H1 (cell line): ENCODE data around the gene MISFA. TPM values are rescaled to one million over a fixed set of nuclear protein-coding genes. Genes with fewer than 3 reads are reported as not detected.

Experiments
- ATF2 ChIP-seq: IDR thresholded peaks from 2 replicates; pipeline ENCODE4 v1.6.1; 2012; ENCODE audit warnings: low read length, inconsistent platforms
- ATF3 ChIP-seq: IDR thresholded peaks from 2 replicates; pipeline ENCODE4 v1.6.1; 2011; ENCODE audit warnings: low read depth, mild to moderate bottlenecking, low read length; ENCODE audit not compliant: insufficient read depth
- CHD7 ChIP-seq: fragments of 300-600 bp; sonication (generic); IDR thresholded peaks from 2 replicates; pipeline ENCODE4 v1.7.1; 2012; ENCODE audit warnings: low read length, moderate library complexity, mild to moderate bottlenecking, inconsistent platforms; ENCODE audit not compliant: insufficient replicate concordance
- EP300 ChIP-seq, 2 experiments: IDR thresholded peaks; 1 replicate in 1 of 2; 2 replicates in 1 of 2; pipeline ENCODE4 v1.6.1; 2011 to 2012; ENCODE audit warnings: low read depth in 2 of 2, low read length in 2 of 2, mild to moderate bottlenecking in 2 of 2, borderline replicate concordance in 1 of 2, inconsistent platforms in 1 of 2, moderate library complexity in 1 of 2
- NRF1 ChIP-seq: IDR thresholded peaks from 2 replicates; pipeline ENCODE4 v1.6.1; 2011; ENCODE audit warnings: mild to moderate bottlenecking, low read depth, low read length, improper control_type of control experiment
- TCF12 ChIP-seq: IDR thresholded peaks from 2 replicates; pipeline ENCODE4 v1.6.1; 2011; ENCODE audit warnings: low read depth, mild to moderate bottlenecking, low read length
- polyA plus RNA-seq, 7 experiments: library from polyadenylated mRNA; depleted of rRNA in 3 of 7; stranded (reverse) in 5 of 7; unstranded in 2 of 7; fragments of >200 nt in 5 of 7; fragments of 200-250 nt in 2 of 7; gene quantifications; 1 replicate in 5 of 7; 2 replicates in 1 of 7; 4 replicates in 1 of 7; pipeline versions ENCODE4 v1.2.1 to v1.2.3, GENCODE V29; 2011 to 2013; ENCODE audit warnings: missing spikeins in 2 of 7, mixed read lengths in 2 of 7
- total RNA-seq: library from RNA; stranded (reverse); fragmentation: NEBNext Ultra II Directional; extraction: Animal tissue kit (Norgen Biotek cat#: 25700); gene quantifications from 2 replicates; pipeline ENCODE4 v1.2.1, GENCODE V29; 2021

Gene MISFA
- total and polyA plus RNA-seq, 2 of the 8 experiments (the other 6 are each of a cell fraction or from before 2014, with no cell fraction given), result 0.51 to 3.8 TPM

- TF ChIP-seq CHD7 (no peak), TCF12 (no peak), ATF2 (no peak), EP300 (IDR thresholded peaks at IDR 0.05; ENCODE audit: borderline replicate concordance in 1 of 2, low read depth in 2 of 2, low read length in 2 of 2) (peak in 1 of 2 experiments; percentile 21; a peak in 1 of 3 replicates), NRF1 (peak; percentile 68), ATF3 (0 out of 2 replicates have a peak, but pooled peaks have one; percentile 35)
Measured at GRCh38 chr11:18634140-18635032, 34.8 kb downstream of the MISFA start, which contains the start of gene SPTY2D1 (continued).
